ENCODE data around the gene PIGK.

PIGK gene

GRCh38 chr1:77143529-77144121 lies 75.6 kb downstream of the PIGK start:
- peak; percentile 11 for DNase-seq (ENCODE audit: low read depth)
- no peak overlapping the region for H3K4me3 ChIP-seq (ENCODE audit: low read depth, low read length)
- TF ChIP-seq CTCF (IDR thresholded peaks at IDR 0.05; ENCODE audit: low read depth, low read length) (no peak), POLR2A (IDR thresholded peaks at IDR 0.05; ENCODE audit: extremely low read depth, insufficient read length) (no peak), MYC (IDR thresholded peaks at IDR 0.05; ENCODE audit: low read depth, low read length) (no peak)
- TF ChIP-seq, protein P1, sequence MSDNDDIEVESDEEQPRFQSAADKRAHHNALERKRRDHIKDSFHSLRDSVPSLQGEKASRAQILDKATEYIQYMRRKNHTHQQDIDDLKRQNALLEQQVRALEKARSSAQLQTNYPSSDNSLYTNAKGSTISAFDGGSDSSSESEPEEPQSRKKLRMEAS (IDR thresholded peaks at IDR 0.05; ENCODE audit: low read depth, low read length), result no peak

DNA sequence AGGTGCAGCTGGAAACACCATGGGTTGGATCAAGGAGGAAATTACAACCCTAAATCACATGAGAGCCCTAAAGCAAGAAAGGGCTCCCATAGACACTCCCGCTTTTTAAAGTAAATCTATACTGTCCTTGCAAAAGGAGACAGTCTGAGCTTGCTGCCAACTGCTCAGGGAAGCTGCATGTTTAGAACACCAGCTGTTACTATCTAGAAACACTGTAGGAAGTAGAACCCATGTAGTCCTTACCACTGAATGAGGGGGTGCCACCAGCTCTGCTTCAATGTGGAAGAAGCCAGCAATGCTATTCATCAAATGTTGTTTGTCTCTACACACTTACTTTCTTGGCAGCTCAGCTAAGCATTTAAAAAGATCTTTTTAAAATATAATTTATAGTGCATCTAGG lies 79.8 kb downstream of the PIGK start:
- no peak for DNase-seq (ENCODE audit: low read depth)
- no peak overlapping the region for H3K4me3 ChIP-seq (ENCODE audit: low read depth, low read length)
- TF ChIP-seq MYC (IDR thresholded peaks at IDR 0.05; ENCODE audit: low read depth, low read length) (no peak), CTCF (IDR thresholded peaks at IDR 0.05; ENCODE audit: low read depth, low read length) (no peak), POLR2A (IDR thresholded peaks at IDR 0.05; ENCODE audit: extremely low read depth, insufficient read length) (no peak)
- TF ChIP-seq, protein P1 (IDR thresholded peaks at IDR 0.05; ENCODE audit: low read depth, low read length), result no peak

DNA sequence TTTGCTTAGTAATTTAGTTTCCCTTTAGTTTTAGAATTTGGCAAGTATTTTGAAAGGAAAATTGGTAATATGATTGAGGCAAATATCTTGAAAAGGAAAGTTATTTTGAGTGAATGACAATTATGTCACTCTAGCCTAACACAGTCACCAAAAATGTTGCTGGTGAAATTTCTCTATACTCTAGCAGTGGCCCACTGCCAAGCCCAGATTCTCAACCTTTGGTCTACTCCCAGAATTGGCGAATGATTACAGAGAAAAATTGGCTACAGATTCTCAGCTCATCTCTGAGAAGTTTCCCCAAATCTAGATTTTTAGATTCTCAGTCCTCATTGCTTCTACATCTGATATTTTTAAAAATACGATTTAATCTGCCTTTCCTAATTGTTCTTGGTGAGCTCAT lies 84.9 kb downstream of the PIGK start:
- no peak overlapping the region for H3K4me3 ChIP-seq (ENCODE audit: low read depth, low read length)
- DNase-seq (ENCODE audit: low read depth), result no peak
- TF ChIP-seq, protein P1 (IDR thresholded peaks at IDR 0.05; ENCODE audit: low read depth, low read length), result no peak
- TF ChIP-seq MYC (IDR thresholded peaks at IDR 0.05; ENCODE audit: low read depth, low read length) (no peak), CTCF (IDR thresholded peaks at IDR 0.05; ENCODE audit: low read depth, low read length) (no peak), POLR2A (IDR thresholded peaks at IDR 0.05; ENCODE audit: extremely low read depth, insufficient read length) (no peak)

DNA sequence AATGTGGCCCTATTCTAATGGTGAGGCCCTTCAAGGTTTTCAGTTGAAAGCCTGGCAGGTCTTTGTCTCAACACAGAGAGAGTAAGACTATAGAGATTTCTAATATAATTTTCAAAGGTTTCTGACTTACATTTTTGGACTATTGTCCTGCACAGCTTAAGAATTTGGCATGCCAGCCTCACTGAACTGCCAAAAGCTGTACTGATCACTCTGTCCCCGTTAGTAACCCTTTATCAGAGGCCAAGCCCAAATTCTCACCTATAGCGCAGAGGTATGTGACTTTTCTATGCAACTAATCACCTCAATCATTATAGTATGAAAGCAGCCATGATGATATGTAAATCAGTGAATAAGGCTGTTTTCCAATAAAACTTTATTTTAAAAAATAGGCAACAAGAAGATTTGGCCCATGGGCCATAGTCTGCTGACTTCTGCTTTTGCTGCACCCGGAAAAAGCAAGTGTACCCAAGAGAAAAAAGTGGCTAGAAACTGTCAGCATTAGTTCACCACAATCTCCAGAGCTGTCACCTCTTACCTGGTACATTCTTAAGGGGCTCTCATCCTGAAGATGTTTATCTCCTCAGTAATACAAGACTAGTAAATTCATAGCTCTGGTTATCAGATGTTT lies 85.4 kb downstream of the PIGK start:
- H3K4me3 ChIP-seq (ENCODE audit: low read depth, low read length), result no peak overlapping the region
- no peak for TF ChIP-seq POLR2A (IDR thresholded peaks at IDR 0.05; ENCODE audit: extremely low read depth, insufficient read length)
- TF ChIP-seq CTCF (IDR thresholded peaks at IDR 0.05; ENCODE audit: low read depth, low read length), result no peak
- TF ChIP-seq, protein P1 (IDR thresholded peaks at IDR 0.05; ENCODE audit: low read depth, low read length), result no peak
- TF ChIP-seq MYC (IDR thresholded peaks at IDR 0.05; ENCODE audit: low read depth, low read length), result no peak
- DNase-seq (ENCODE audit: low read depth), result no peak

DNA sequence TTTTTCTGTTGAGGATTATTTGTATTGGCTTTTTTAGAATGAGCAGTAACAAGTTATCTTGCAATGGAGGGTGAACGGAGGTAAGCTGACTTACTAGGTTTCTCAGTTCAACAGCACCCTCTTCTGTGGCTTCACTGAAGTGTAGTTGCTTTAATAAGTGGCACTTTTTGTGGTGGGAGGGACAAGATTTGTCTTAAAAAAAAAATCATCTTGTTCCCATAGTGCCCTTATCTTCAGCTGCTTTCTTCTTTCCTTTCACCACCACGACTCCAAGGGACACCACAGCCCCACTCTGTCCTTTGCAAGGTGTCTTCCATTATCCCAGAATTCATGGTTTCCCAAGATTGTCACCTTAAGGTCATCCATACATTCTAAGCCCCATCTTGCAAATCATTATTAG lies 92.9 kb downstream of the PIGK start:
- DNase-seq (ENCODE audit: low read depth), result peak; percentile 61
- H3K4me3 ChIP-seq (ENCODE audit: low read depth, low read length), result no peak overlapping the region
- TF ChIP-seq, protein P1 (IDR thresholded peaks at IDR 0.05; ENCODE audit: low read depth, low read length), result no peak
- TF ChIP-seq CTCF (IDR thresholded peaks at IDR 0.05; ENCODE audit: low read depth, low read length) (peak; percentile 23), POLR2A (IDR thresholded peaks at IDR 0.05; ENCODE audit: extremely low read depth, insufficient read length) (no peak), MYC (IDR thresholded peaks at IDR 0.05; ENCODE audit: low read depth, low read length) (no peak)
